HEK293 (cell line): ENCODE data around the gene COL17A1.

ENCODE experiments used
- CTCF ChIA-PET: fragments of 350-600 bp; formaldehyde crosslinking; extraction: SDS; loops from one replicate; lab custom pipeline; 2021; ENCODE audit warnings: antibody characterized with exemption; lab: Yijun Ruan, JAX
- POLR2A ChIA-PET: fragments of 300-600 bp; formaldehyde crosslinking; extraction: SDS; loops from one replicate; lab custom pipeline; 2020; ENCODE audit warnings: antibody characterized with exemption, inconsistent platforms; lab: Yijun Ruan, JAX
- H3K27ac ChIP-seq: fragments of 200-500 bp; sonication (Bioruptor generic); 2 replicates; pipeline ENCODE4 v1.5.1; 2014; ENCODE audit warnings: low read depth, low read length, control low read depth, inconsistent platforms; ENCODE audit errors: extremely low read depth
- H3K36me3 ChIP-seq, 2 experiments: fragments of 200-500 bp in 1 of 2; sonication (Bioruptor generic) in 1 of 2; 1 replicate in 1 of 2; 2 replicates in 1 of 2; pipeline ENCODE4 v1.5.1; 2014 to 2017; ENCODE audit warnings: inconsistent platforms in 2 of 2, low read length in 2 of 2; ENCODE audit not compliant: control insufficient read depth in 2 of 2, insufficient read depth in 1 of 2
- H3K4me1 ChIP-seq: fragments of 200-500 bp; sonication (Bioruptor generic); 2 replicates; pipeline ENCODE4 v1.5.1; 2014; ENCODE audit warnings: mild to moderate bottlenecking, low read length, inconsistent platforms; ENCODE audit not compliant: control insufficient read depth, insufficient read depth
- H3K4me3 ChIP-seq: 2 replicates; pipeline ENCODE4 v1.5.1; 2011; ENCODE audit warnings: low read depth, mild to moderate bottlenecking, control low read depth, low read length, moderate library complexity
- H3K9me3 ChIP-seq: fragments of 200-500 bp; sonication (Bioruptor generic); 2 replicates; pipeline ENCODE4 v1.5.1; 2014; ENCODE audit warnings: low read depth, low read length, inconsistent platforms; ENCODE audit not compliant: control insufficient read depth, insufficient read depth
- ATF2 ChIP-seq: fragments of 450-650 bp; formaldehyde crosslinking; IDR thresholded peaks from 2 replicates; pipeline ENCODE4 v1.5.1; 2016; ENCODE audit warnings: missing biosample characterization, missing genetic modification characterization, low read depth
- EGR2 ChIP-seq: fragments of 450-650 bp; formaldehyde crosslinking; IDR thresholded peaks from 2 replicates; pipeline ENCODE4 v1.5.1; 2016; ENCODE audit warnings: low read depth, missing biosample characterization, missing genetic modification characterization
- GFI1B ChIP-seq: fragments of 450-650 bp; formaldehyde crosslinking; IDR thresholded peaks from 2 replicates; pipeline ENCODE4 v1.5.1; 2016; ENCODE audit warnings: missing biosample characterization, missing genetic modification characterization
- GLI4 ChIP-seq: fragments of 450-650 bp; formaldehyde crosslinking; IDR thresholded peaks from 2 replicates; pipeline ENCODE4 v1.5.1; 2016; ENCODE audit warnings: missing biosample characterization, missing genetic modification characterization
- INSM2 ChIP-seq: fragments of 450-650 bp; formaldehyde crosslinking; IDR thresholded peaks from 2 replicates; pipeline ENCODE4 v1.5.1; 2016; ENCODE audit warnings: missing biosample characterization, missing genetic modification characterization
- PRDM1 ChIP-seq: fragments of 450-650 bp; formaldehyde crosslinking; IDR thresholded peaks from 2 replicates; pipeline ENCODE4; 2016; ENCODE audit warnings: missing biosample characterization, missing genetic modification characterization
- SP2 ChIP-seq: fragments of 450-650 bp; formaldehyde crosslinking; IDR thresholded peaks from 2 replicates; pipeline ENCODE4 v1.5.1; 2016; ENCODE audit warnings: missing biosample characterization, missing genetic modification characterization
- YY1 ChIP-seq: fragments of 450-650 bp; formaldehyde crosslinking; IDR thresholded peaks from 2 replicates; pipeline ENCODE4 v1.5.1; 2018; ENCODE audit warnings: missing biosample characterization, missing genetic modification characterization
- ZBTB49 ChIP-seq: fragments of 450-650 bp; formaldehyde crosslinking; IDR thresholded peaks from 2 replicates; pipeline ENCODE4 v1.5.1; 2016; ENCODE audit warnings: missing biosample characterization, missing genetic modification characterization, low read depth
- ZFHX2 ChIP-seq: fragments of 450-650 bp; formaldehyde crosslinking; conservative IDR thresholded peaks from 2 replicates; pipeline ENCODE4 v1.5.1; 2016; ENCODE audit warnings: missing biosample characterization, missing genetic modification characterization
- ZNF132 ChIP-seq: fragments of 450-650 bp; formaldehyde crosslinking; IDR thresholded peaks from 2 replicates; pipeline ENCODE4 v1.5.1; 2017; ENCODE audit warnings: missing biosample characterization, missing genetic modification characterization, borderline replicate concordance
- ZNF223 ChIP-seq: fragments of 450-650 bp; formaldehyde crosslinking; IDR thresholded peaks from 2 replicates; pipeline ENCODE4 v1.5.1; 2016; ENCODE audit warnings: missing biosample characterization, missing genetic modification characterization
- ZNF239 ChIP-seq: fragments of 450-650 bp; formaldehyde crosslinking; IDR thresholded peaks from 2 replicates; pipeline ENCODE4 v1.5.1; 2016; ENCODE audit warnings: missing biosample characterization, missing genetic modification characterization
- ZNF24 ChIP-seq: fragments of 450-650 bp; formaldehyde crosslinking; IDR thresholded peaks from 2 replicates; pipeline ENCODE4 v1.5.1; 2016; ENCODE audit warnings: missing biosample characterization, missing genetic modification characterization
- ZNF404 ChIP-seq: fragments of 450-650 bp; formaldehyde crosslinking; IDR thresholded peaks from 2 replicates; pipeline ENCODE4 v1.5.1; 2017; ENCODE audit warnings: missing biosample characterization, missing genetic modification characterization
- ZNF529 ChIP-seq: fragments of 450-650 bp; formaldehyde crosslinking; IDR thresholded peaks from 2 replicates; pipeline ENCODE4 v1.5.1; 2017; ENCODE audit warnings: missing genetic modification characterization, missing biosample characterization; ENCODE audit not compliant: insufficient replicate concordance
- ZNF558 ChIP-seq: fragments of 450-650 bp; formaldehyde crosslinking; IDR thresholded peaks from 2 replicates; pipeline ENCODE4 v1.5.1; 2016; ENCODE audit warnings: missing biosample characterization, missing genetic modification characterization
- ZNF560 ChIP-seq: fragments of 450-650 bp; formaldehyde crosslinking; IDR thresholded peaks from 2 replicates; pipeline ENCODE4 v1.5.1; 2017; ENCODE audit warnings: missing biosample characterization, missing genetic modification characterization, borderline replicate concordance
- ZNF623 ChIP-seq: fragments of 450-650 bp; formaldehyde crosslinking; IDR thresholded peaks from 2 replicates; pipeline ENCODE4 v1.5.1; 2016; ENCODE audit warnings: missing biosample characterization, missing genetic modification characterization
- ZNF777 ChIP-seq: fragments of 450-650 bp; formaldehyde crosslinking; IDR thresholded peaks from 2 replicates; pipeline ENCODE4 v1.5.1; 2017; ENCODE audit warnings: missing biosample characterization, missing genetic modification characterization, borderline replicate concordance
- ZNF792 ChIP-seq: fragments of 450-650 bp; formaldehyde crosslinking; IDR thresholded peaks from 2 replicates; pipeline ENCODE4 v1.5.1; 2016; ENCODE audit warnings: missing biosample characterization, missing genetic modification characterization
- ZXDB ChIP-seq: fragments of 450-650 bp; formaldehyde crosslinking; IDR thresholded peaks from 2 replicates; pipeline ENCODE4 v1.5.1; 2016; ENCODE audit warnings: missing biosample characterization, missing genetic modification characterization
- TF ChIP-seq, protein P1 (sequence below): fragments of 450-650 bp; formaldehyde crosslinking; IDR thresholded peaks from 2 replicates; pipeline ENCODE4 v1.5.1; 2016; ENCODE audit warnings: missing biosample characterization, missing genetic modification characterization
- TF ChIP-seq, protein P2 (sequence below): fragments of 450-650 bp; formaldehyde crosslinking; IDR thresholded peaks from 2 replicates; pipeline ENCODE4 v1.5.1; 2016; ENCODE audit warnings: missing biosample characterization, missing genetic modification characterization, borderline replicate concordance

COL17A1 gene

GRCh38 chr10:104038958-104039752, 46.5 kb downstream of the COL17A1 start (continued):
- TF ChIP-seq YY1 (tag by site-specific recombination): no peak
- no peak for TF ChIP-seq ZBTB49 (tag by site-specific recombination)

DNA sequence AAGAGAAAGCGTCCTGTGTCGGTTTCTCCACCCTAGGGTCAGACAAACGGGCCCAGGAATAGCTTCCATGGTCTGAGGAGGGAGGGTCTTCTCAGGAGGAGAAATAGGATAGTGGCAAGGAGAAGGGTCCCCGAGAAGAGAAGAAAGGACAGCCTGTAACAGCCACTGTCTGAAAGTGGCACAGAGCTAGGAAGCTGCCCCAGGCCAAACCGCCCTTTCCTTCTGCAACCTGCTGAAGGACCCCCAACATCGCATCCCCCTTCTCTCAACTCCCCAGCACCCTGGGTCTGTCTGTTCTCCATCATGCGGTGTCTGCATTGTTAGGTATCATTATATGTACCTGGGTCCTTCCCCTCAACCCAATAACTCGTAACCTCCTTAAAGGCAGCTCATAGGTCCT, 47.1 kb downstream of the COL17A1 start:
- POLR2A ChIA-PET: no interaction called here

DNA sequence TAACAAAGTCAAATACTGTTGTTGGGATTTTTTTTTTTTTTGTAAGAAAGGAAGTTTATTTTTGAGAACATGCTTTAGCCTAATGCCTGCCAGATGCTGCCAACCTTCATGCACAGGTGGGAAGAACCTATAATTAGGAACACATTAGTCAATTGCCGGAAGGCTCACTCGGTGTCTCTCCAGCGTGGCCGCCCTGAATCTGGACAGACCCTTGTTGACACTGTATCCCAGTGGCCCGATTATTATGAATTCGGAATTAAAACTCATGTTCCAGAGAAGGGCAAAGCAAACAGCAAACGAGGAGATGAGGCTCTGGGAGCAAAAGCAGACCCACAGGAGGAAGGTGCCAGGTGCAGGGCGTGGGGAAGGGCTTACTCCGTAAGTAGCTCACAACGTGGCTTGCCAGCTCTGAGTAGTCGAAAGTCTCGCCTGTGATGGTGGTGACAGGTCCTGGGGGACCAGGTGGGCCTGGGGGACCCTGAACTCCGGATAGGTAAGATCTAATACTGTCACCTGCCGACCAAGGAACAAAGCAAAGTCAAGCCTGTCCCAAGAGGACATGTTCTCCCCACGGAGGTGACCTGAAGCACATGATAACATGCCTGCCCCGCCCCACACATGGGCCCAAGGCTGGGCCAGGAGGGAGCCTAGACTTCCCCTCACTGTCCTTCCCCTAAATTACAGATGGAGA, 48.3 kb downstream of the COL17A1 start:
- H3K36me3 ChIP-seq: peaks cover 0 to 3% of the 10 kb centered on the region in 2 experiments; a peak in 1 of 3 replicates
- no peak overlapping the region for H3K27ac ChIP-seq
- no peak overlapping the region for H3K4me3 ChIP-seq
- H3K4me1 ChIP-seq: no peaks in the 10 kb centered on the region
- CTCF ChIA-PET: interaction anchor here (1.5 kb wide), 1 partner anchor 149 kb away, joined by 4 read pairs; no protein-coding TSS in a partner anchor
- POLR2A ChIA-PET: no interaction called here
- H3K9me3 ChIP-seq: no peaks in the 10 kb centered on the region
- TF ChIP-seq ZNF24: no peak
- TF ChIP-seq ZNF529 (tag by site-specific recombination): no peak
- TF ChIP-seq, protein P1, sequence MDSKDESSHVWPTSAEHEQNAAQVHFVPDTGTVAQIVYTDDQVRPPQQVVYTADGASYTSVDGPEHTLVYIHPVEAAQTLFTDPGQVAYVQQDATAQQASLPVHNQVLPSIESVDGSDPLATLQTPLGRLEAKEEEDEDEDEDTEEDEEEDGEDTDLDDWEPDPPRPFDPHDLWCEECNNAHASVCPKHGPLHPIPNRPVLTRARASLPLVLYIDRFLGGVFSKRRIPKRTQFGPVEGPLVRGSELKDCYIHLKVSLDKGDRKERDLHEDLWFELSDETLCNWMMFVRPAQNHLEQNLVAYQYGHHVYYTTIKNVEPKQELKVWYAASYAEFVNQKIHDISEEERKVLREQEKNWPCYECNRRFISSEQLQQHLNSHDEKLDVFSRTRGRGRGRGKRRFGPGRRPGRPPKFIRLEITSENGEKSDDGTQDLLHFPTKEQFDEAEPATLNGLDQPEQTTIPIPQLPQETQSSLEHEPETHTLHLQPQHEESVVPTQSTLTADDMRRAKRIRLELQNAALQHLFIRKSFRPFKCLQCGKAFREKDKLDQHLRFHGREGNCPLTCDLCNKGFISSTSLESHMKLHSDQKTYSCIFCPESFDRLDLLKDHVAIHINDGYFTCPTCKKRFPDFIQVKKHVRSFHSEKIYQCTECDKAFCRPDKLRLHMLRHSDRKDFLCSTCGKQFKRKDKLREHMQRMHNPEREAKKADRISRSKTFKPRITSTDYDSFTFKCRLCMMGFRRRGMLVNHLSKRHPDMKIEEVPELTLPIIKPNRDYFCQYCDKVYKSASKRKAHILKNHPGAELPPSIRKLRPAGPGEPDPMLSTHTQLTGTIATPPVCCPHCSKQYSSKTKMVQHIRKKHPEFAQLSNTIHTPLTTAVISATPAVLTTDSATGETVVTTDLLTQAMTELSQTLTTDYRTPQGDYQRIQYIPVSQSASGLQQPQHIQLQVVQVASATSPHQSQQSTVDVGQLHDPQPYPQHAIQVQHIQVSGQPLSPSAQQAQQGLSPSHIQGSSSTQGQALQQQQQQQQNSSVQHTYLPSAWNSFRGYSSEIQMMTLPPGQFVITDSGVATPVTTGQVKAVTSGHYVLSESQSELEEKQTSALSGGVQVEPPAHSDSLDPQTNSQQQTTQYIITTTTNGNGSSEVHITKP (tag by site-specific recombination): no peak
- TF ChIP-seq, protein P2, sequence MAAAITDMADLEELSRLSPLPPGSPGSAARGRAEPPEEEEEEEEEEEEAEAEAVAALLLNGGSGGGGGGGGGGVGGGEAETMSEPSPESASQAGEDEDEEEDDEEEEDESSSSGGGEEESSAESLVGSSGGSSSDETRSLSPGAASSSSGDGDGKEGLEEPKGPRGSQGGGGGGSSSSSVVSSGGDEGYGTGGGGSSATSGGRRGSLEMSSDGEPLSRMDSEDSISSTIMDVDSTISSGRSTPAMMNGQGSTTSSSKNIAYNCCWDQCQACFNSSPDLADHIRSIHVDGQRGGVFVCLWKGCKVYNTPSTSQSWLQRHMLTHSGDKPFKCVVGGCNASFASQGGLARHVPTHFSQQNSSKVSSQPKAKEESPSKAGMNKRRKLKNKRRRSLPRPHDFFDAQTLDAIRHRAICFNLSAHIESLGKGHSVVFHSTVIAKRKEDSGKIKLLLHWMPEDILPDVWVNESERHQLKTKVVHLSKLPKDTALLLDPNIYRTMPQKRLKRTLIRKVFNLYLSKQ (tag by site-specific recombination): no peak
- TF ChIP-seq ZXDB (tag by site-specific recombination): no peak
- TF ChIP-seq INSM2: no peak
- no peak for TF ChIP-seq ZNF792 (tag by site-specific recombination)
- TF ChIP-seq ZFHX2 (tag by site-specific recombination): no peak
- TF ChIP-seq ZNF132: no peak
- no peak for TF ChIP-seq GLI4 (tag by site-specific recombination)
- TF ChIP-seq GFI1B: no peak
- no peak for TF ChIP-seq SP2

More for the DNA sequence above, 47.1 kb downstream of the COL17A1 start:
- CTCF ChIA-PET: interaction anchor here (0.6 to 1.3 kb wide), 2 partner anchors 10 to 13 kb away, joined by 3 read pairs; no protein-coding TSS in a partner anchor
- no peak overlapping the region for H3K4me3 ChIP-seq
- H3K9me3 ChIP-seq: no peaks in the 10 kb centered on the region
- no peaks in the 10 kb centered on the region for H3K4me1 ChIP-seq
- H3K36me3 ChIP-seq: no peaks in the 10 kb centered on the region
- H3K27ac ChIP-seq: no peak overlapping the region
- no peak for TF ChIP-seq ZNF239
- TF ChIP-seq PRDM1: no peak
- no peak for TF ChIP-seq ATF2
- no peak for TF ChIP-seq EGR2 (tag by site-specific recombination)
- TF ChIP-seq ZNF558: no peak
- TF ChIP-seq ZNF777 (tag by site-specific recombination): no peak
- TF ChIP-seq ZNF223 (tag by site-specific recombination): no peak
- TF ChIP-seq ZNF404 (tag by site-specific recombination): no peak
- TF ChIP-seq ZNF623 (tag by site-specific recombination): no peak
- TF ChIP-seq ZNF560 (tag by site-specific recombination): no peak
